NCI-H2171 treated with DMSO at 0.1 percent for 48 hours (cell line): ENCODE measurements around the gene TSPAN15.

ENCODE experiments used
- DNase-seq: peaks from one replicate; lab custom pipeline; 2025; lab: John Stamatoyannopoulos, UW

The TSPAN15 gene

DNA sequence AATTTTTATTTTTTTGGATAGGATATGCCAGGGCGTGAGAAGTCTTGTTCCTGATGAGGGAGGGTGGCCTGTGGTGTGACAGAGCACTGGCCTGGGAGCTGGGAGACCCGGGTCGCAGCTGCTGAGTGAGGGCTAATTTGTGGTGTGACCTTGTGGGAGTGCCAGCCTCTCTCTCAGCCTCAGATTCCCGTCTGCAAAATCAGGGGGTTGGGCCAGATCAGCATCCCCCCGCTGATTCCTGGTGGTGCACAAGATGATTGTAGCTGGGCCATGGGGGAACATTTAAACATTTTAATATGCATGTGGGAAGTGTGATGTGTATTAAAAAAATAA, 14.9 kb downstream of the TSPAN15 start:
- DNase-seq, result no peak

DNA sequence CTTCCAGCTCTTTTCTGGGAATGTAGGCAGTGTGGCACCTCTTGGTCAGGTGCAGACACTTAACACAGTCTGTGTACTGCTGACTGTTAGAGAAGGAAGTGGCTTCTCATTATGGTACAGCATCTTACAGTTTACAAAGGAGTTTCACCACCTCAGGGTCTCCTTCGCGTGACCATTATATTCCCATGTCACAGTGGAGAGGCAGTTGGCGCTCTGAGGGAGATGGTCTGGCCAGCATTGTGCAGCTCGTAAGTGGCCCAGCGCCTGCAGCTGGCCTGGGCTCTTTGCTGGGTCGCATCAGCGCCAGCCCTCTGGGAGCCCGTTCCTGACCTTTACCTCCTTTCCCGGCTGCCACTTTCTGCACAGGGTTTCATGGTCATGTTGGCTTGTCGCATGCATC, 15.4 kb downstream of the TSPAN15 start:
- no peak for DNase-seq

DNA sequence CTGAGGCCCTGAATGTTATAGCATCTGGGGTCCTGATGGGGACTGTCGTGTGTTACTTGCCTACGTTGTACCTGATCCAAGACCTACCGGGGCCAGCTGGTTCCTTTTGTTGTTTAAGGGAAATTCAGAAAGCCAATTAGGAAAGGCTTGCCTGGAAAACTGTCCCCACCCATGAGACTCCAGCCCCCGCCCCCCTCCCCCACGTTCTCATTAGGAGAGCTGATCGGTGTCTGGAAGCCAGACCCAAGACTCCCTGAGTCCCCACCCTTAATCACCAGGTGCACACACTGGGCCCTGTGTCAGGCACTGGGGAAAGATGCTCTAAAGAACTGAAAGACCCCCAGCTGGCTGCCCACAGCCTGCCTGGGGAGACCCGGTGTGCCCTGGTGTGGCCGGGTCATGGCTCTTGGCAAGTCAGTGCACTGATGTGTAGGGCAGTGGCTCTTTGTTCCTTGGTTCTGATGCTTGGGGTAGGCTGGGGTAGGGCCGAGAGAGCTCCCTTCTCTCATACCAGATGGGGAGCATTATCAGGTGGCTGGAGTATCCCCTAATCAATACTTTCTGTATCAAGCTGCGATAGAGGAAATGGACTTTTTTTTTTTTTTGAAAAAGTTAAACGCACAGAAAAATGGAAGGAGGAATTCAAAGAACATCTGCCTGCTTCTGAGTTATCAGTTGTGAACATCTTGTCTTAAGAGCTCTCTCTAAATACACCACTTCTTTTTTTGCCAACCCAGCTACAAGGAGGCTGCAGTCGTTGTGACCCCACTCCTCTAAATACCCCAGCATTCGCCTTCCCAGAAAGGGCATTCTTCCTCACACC, 16.9 kb downstream of the TSPAN15 start:
- DNase-seq, result peak; percentile 6

- no peak for DNase-seq
Measured at GRCh38 chr10:69468751-69469089, 17.5 kb downstream of the TSPAN15 start.

- DNase-seq, result no peak
Measured at GRCh38 chr10:69469976-69470375, 18.7 kb downstream of the TSPAN15 start.

- no peak for DNase-seq
Measured at GRCh38 chr10:69470463-69471384, 19.5 kb downstream of the TSPAN15 start.

GRCh38 chr10:69472142-69472541, 20.9 kb downstream of the TSPAN15 start:
- no peak for DNase-seq

- DNase-seq, result no peak
Measured at GRCh38 chr10:69472544-69472943, 21.3 kb downstream of the TSPAN15 start.

GRCh38 chr10:69473304-69473990, 22.2 kb downstream of the TSPAN15 start:
- DNase-seq, result no peak

GRCh38 chr10:69474742-69475432, 23.6 kb downstream of the TSPAN15 start:
- DNase-seq, result no peak

- no peak for DNase-seq
Measured at GRCh38 chr10:69475433-69475830, 24.2 kb downstream of the TSPAN15 start.

DNA sequence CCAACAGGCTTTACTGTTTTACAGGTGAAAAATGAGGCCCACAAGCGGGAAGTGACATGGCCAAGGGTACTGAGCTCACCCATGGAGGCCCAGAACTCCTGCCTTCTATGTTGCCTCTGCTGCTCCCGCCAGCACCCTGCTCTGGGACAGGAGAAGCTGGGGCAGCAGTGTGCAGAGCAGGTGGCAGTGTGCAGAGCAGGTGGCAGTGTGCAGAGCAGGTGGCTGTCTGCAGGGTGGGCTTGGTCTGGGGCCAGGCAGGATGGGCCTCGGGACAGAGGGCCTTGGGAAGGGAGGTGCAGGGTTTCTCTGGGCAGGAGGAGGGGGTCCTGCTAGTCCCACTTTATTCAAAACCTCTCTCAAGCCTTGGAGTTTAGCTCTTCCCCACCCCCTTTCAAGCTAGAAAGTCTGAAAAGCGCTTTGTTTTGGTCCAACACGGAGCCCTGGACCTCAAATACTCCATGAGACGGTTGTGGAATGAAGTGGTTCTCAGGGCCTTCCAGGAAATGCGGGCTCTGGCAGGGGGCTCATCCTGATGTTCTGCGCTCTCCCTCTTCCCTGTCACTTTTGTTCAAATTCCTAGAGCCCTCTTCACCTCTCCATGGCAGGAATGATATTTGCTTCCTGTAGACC, 26.8 kb downstream of the TSPAN15 start:
- peak; percentile 12 for DNase-seq

DNA sequence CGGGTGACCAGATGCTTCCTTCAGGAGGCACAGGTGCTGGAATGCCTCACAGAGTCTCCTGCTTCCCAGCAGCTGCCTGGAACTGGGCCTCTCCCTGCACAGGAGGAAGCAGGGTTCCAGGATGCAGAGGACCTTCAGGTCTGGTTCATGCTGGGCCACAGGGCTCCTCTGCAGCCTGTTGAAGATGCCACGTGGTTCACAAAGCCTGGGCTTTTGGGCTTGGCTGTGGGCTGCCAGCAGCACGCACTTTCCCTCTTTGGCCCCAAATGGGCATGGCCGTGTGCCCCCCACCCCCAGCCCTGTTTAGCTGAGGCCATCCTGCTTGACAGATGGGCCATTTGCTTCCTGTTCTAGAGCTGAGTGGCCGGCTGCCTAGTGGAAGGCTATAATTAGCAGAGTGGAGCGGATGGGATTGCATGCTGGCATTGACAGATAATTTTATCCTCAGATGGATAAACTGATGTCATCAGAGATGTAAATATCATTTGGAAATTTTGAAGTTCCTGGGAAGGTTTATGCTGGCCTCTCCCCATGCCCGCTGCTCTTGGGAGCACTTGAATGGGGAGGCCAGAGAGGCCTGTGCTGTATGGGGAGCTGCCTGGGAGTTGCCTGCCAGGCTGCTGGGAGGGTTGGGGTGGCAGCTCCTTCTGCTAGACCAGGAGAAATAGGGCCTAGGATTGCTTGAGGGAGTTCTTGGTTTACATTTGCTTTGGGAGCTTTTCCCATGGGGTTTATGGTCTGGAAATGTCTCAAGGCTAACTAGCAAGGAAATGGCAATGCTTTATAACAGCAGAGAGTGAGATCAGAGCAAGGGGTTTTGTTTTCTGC, 28.2 kb downstream of the TSPAN15 start:
- DNase-seq, result peak; percentile 44

DNA sequence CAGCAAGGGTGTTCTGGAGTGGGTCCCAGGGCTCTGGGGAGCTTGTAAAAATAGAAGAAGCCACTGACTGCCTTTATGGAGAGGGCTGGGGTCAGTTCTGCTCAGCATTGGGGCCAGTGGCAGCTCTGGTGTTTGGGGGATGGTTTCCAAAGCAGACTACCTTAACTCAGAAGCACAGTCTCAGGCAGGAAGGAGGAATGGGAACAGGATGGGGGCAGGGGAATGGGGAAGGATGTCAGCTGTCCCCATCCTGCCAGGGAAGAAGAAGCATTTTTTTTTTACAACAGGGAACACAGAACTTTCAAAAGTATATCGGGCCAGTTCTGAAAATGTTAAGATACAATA, 28.8 kb downstream of the TSPAN15 start:
- no peak for DNase-seq

DNA sequence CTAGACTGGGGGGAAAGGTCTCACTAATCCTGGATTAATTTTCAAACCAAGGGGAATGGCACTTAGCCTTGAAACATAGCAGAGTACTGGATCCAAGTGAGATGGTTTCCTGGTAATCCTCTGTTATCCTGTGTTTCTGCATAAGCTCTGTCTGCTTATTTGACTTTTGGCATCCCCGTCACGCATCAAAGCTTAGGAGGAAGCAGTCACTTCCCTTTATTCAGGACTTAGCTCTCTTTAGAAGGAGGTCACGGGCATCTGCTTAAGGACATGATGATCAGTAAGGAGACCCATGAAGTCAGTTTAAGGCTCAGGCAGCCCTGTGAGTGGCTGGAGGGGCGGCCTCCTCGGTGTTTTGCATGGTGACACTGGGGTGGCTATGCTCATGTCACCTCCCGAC, 30.0 kb downstream of the TSPAN15 start:
- DNase-seq, result no peak

DNA sequence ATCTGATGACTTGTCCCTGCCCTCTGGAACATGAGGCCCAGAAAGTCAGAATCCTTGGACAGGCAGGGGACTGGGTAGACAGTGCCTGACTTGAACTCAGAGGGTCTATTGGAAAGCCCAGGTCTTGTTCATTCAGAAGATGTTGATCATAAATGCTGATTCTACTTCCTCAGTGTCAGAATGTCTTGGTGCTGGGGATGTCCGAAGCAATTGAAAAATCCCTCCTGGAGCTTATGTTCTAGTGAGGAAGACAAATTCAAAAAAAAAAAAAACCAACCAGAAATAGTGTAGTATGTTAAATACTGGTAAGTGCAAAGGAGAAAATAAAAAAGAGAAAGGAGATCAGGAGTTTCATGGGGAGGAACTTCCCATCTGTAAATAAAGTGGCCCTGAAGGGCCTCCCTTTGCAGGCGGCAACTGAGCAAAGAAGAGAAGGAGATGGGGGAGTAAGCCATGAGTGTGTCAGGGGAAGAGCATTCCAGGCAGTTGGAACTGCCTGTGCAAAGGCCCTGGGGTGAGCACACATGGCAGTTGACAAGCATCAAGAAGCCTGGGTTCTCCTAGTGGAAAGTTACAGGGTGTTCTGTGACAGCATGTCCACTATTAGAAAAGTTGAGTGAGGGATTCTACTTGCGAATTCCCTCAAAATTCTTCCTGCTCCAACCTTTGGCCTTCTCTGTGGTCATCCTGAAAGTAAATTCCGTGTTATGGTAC, 30.7 kb downstream of the TSPAN15 start:
- no peak for DNase-seq

DNA sequence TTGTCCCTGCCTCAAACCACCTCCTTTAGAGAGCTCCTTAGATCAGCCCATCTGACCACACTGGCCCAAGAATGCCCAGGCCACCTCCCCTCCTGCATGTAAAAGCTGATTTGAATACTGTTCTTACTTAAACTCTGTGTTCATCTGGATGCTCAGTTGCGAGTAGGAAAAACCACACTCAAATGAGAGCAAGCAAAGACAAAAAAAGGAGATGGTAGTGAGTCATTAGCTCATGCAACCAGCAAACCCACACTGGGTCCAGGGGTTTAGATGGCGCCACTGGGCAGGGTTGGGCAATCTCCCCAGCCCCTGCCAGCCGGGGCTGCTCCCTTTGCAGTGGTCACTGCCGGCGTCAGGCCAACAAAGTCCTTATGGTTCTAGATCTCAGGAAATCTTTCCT, 32.7 kb downstream of the TSPAN15 start:
- no peak for DNase-seq

DNA sequence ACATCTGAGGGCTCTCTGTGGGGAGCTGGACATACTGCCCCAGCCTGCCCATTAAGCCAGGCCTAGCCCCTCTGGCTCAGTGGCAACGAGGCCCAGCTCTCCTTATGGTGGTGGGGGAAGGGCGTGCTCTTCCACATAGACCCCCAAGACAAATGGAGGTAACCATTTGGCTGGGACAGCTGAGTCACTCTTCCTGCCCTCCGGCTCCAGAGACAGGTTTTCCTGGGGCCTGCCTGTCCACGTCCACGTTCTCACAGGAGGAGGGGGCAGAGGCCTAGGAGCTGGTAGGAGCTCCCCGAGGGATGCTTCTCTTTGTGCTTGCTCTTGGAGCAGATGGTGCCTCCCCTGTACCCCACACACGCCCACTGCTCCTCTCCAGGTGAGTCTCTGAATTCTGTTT, 33.5 kb downstream of the TSPAN15 start:
- DNase-seq, result peak; percentile 50

- DNase-seq, result no peak
Measured at GRCh38 chr10:69486922-69487730, 35.9 kb downstream of the TSPAN15 start.
